A549 (cell line): ENCODE results near the gene CEP112. TPM values are rescaled to one million over a fixed set of nuclear protein-coding genes. Genes with fewer than 3 reads are reported as not detected.
A peak's percentile ranks its signal among the peaks of the same experiment; 100 is the strongest.

Experiments
- ATAC-seq, 2 experiments: fragments of 200-7000 bp in 1 of 2; fragments of >200 bp in 1 of 2; cut with Nextera tagmentation in 1 of 2; cut with Tn5 transposase in 1 of 2; 3 replicates each; pipeline versions ENCODE4 v1.8.0 to v1.9.1; 2018 to 2020; ENCODE audit warnings: mild to moderate bottlenecking in 1 of 2, moderate library complexity in 1 of 2
- CTCF ChIA-PET: fragments of 300-600 bp; sonication (Branson Sonifier 250); formaldehyde crosslinking; extraction: SDS; loops from one replicate; lab custom pipeline; 2021; ENCODE audit warnings: antibody characterized with exemption, inconsistent platforms; lab: Yijun Ruan, JAX
- POLR2A ChIA-PET: fragments of 350-600 bp; formaldehyde crosslinking; extraction: SDS; loops from one replicate; lab custom pipeline; 2021; ENCODE audit warnings: antibody characterized with exemption, inconsistent platforms; lab: Yijun Ruan, JAX
- DNase-seq, 2 experiments: peaks; one replicate each; pipeline versions ENCODE4 v3.0.0 to v3.0.0-alpha.2; 2011 to 2016; ENCODE audit warnings: low read depth in 1 of 2, low spot score in 1 of 2
- FAIRE-seq: peaks from 2 replicates; lab custom pipeline; 2011; peaks lifted over from hg19 to GRCh38; lab: Jason Lieb, UNC
- H3K27ac ChIP-seq, 2 experiments: fragments of >200 bp; sonication (Bioruptor Twin); formaldehyde crosslinking; 3 replicates each; pipeline ENCODE4 v1.5.1; 2016 to 2017
- H3K4me1 ChIP-seq: fragments of >200 bp; sonication (Bioruptor Twin); formaldehyde crosslinking; 3 replicates; pipeline ENCODE4 v1.6.1; 2016
- H3K4me2 ChIP-seq: fragments of >200 bp; sonication (Bioruptor Twin); formaldehyde crosslinking; 3 replicates; pipeline ENCODE4 v1.6.1; 2016
- H3K4me3 ChIP-seq: fragments of >200 bp; sonication (Bioruptor Twin); formaldehyde crosslinking; 3 replicates; pipeline ENCODE4 v1.5.1; 2016
- H3K9me3 ChIP-seq: fragments of >200 bp; sonication (Bioruptor Twin); formaldehyde crosslinking; 3 replicates; pipeline ENCODE4 v1.6.1; 2016
- BHLHE40 ChIP-seq: IDR thresholded peaks from 2 replicates; pipeline ENCODE4 v1.6.1; 2012; ENCODE audit warnings: low read depth, low read length, inconsistent platforms
- CEBPB ChIP-seq, 2 experiments: fragments of >200 bp in 1 of 2; sonication (Bioruptor Twin) in 1 of 2; formaldehyde crosslinking in 1 of 2; IDR thresholded peaks; 2 replicates each; pipeline ENCODE4 v1.6.1; 2012 to 2016
- EHMT2 ChIP-seq: fragments of 200-600 bp; sonication (generic); IDR thresholded peaks from 2 replicates; pipeline ENCODE4 v1.6.1; 2016; ENCODE audit warnings: antibody characterized with exemption, low read depth, mild to moderate bottlenecking, moderate library complexity
- FOSB ChIP-seq: fragments of 250-450 bp; sonication (Bioruptor Pico); IDR thresholded peaks from 2 replicates; pipeline ENCODE4 v1.5.0; 2020; ENCODE audit warnings: mild to moderate bottlenecking, moderate library complexity
- GATA3 ChIP-seq: IDR thresholded peaks from 2 replicates; pipeline ENCODE4 v1.6.1; 2012; ENCODE audit warnings: borderline replicate concordance
- HEYL ChIP-seq: fragments of 250-450 bp; sonication (Bioruptor Pico); IDR thresholded peaks from 2 replicates; pipeline ENCODE4 v1.8.0; 2021; ENCODE audit warnings: mild to moderate bottlenecking, moderate library complexity
- HOXA7 ChIP-seq: fragments of 250-450 bp; sonication (Bioruptor Pico); IDR thresholded peaks from 2 replicates; pipeline ENCODE4 v1.5.0; 2020; ENCODE audit warnings: mild to moderate bottlenecking, moderate library complexity
- HOXB13 ChIP-seq: fragments of 250-450 bp; sonication (Bioruptor Pico); IDR thresholded peaks from 2 replicates; pipeline ENCODE4 v1.5.0; 2020; ENCODE audit warnings: low read depth, mild to moderate bottlenecking, moderate library complexity
- HOXB5 ChIP-seq: fragments of 250-450 bp; sonication (Bioruptor Pico); IDR thresholded peaks from 2 replicates; pipeline ENCODE4 v1.5.0; 2020; ENCODE audit warnings: mild to moderate bottlenecking, moderate library complexity
- JUN ChIP-seq, 2 experiments: fragments of >200 bp; sonication (Bioruptor Twin); formaldehyde crosslinking; IDR thresholded peaks; 2 replicates in 1 of 2; 3 replicates in 1 of 2; pipeline ENCODE4 v1.6.1; 2016 to 2017
- MAFK ChIP-seq: fragments of 450-650 bp; IDR thresholded peaks from 2 replicates; pipeline ENCODE4 v1.6.1; 2014; ENCODE audit not compliant: partially characterized antibody
- MYC ChIP-seq: IDR thresholded peaks from 2 replicates; pipeline ENCODE4 v1.6.1; 2012; ENCODE audit warnings: mild to moderate bottlenecking, inconsistent platforms, low read length, improper control_type of control experiment, borderline replicate concordance
- NPAS2 ChIP-seq: fragments of 250-450 bp; sonication (Bioruptor Pico); IDR thresholded peaks from 2 replicates; pipeline ENCODE4 v1.8.0; 2022; ENCODE audit warnings: mild to moderate bottlenecking, moderate library complexity, borderline replicate concordance
- PHF8 ChIP-seq: fragments of 200-600 bp; sonication (generic); IDR thresholded peaks from 2 replicates; pipeline ENCODE4 v1.6.1; 2016; ENCODE audit warnings: low read depth, mild to moderate bottlenecking, antibody characterized with exemption, moderate library complexity, borderline replicate concordance
- RNF2 ChIP-seq: fragments of 200-600 bp; sonication (generic); IDR thresholded peaks from 2 replicates; pipeline ENCODE4 v1.6.1; 2016; ENCODE audit warnings: low read depth, mild to moderate bottlenecking, antibody characterized with exemption, moderate library complexity, borderline replicate concordance
- SREBF2 ChIP-seq: fragments of 450-650 bp; IDR thresholded peaks from 2 replicates; pipeline ENCODE4 v1.6.1; 2014; ENCODE audit warnings: mild to moderate bottlenecking, moderate library complexity
- TFCP2L1 ChIP-seq: fragments of 250-450 bp; sonication (Bioruptor Pico); IDR thresholded peaks from 2 replicates; pipeline ENCODE4 v1.5.0; 2021; ENCODE audit warnings: mild to moderate bottlenecking
- WGBS: methylation state at CpG from one replicate; pipeline ENCODE4 v1.1.6; 2017; ENCODE audit errors: missing lambda C conversion rate; 5-methylcytosine and 5-hydroxymethylcytosine counted together
- polyA plus RNA-seq, 4 experiments: library from polyadenylated mRNA; depleted of rRNA in 3 of 4; stranded (reverse); fragments of >200 nt; fragmentation: RNase III in 1 of 4; extraction: RNeasy Plus Mini Kit Qiagen cat#74134 plus additional on column Dnase treatment in 1 of 4; gene quantifications; 2 replicates in 3 of 4; 3 replicates in 1 of 4; pipeline ENCODE4 v1.2.3, GENCODE V29; 2011 to 2017
- TF ChIP-seq, protein P1 (sequence below): fragments of 250-450 bp; sonication (Bioruptor Pico); IDR thresholded peaks from 2 replicates; pipeline ENCODE4 v1.5.0; 2021; ENCODE audit warnings: mild to moderate bottlenecking, moderate library complexity, borderline replicate concordance
- TF ChIP-seq, protein P2 (sequence below): fragments of 150-350 bp; IDR thresholded peaks from 2 replicates; pipeline ENCODE4 v1.6.1; 2014; ENCODE audit warnings: low read depth, mild to moderate bottlenecking, low read length

The CEP112 gene
- polyA plus RNA-seq, 2 of the 4 experiments (the other 2 are of a cell fraction), result 9.6 to 15.2 TPM

DNA sequence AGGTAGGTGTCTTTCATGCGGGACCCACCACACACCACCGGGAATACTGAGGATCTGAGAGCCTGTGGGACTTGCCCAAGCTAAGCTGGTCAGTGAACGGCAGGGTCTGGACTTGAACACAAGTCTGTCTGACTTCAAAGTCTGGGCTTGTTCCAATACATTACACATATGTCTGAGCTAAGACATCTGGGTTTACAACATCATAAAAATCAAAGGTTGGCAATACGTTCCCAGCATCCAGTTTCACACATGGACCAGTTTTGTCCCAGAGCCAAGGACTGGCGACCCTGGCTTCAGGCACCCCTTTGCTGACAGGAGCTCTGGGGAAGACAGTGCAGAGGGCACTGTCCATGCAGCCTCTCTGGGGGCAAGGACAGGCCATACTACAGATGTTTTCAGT lies 602.6 kb downstream of the CEP112 start:
- TF ChIP-seq HOXA7 (CRISPR knock-in tag) (no peak), HEYL (CRISPR knock-in tag) (no peak), BHLHE40 (no peak), CEBPB (IDR thresholded peaks at IDR 0.05) (no peak), FOSB (CRISPR knock-in tag) (no peak)
- TF ChIP-seq, protein P1, sequence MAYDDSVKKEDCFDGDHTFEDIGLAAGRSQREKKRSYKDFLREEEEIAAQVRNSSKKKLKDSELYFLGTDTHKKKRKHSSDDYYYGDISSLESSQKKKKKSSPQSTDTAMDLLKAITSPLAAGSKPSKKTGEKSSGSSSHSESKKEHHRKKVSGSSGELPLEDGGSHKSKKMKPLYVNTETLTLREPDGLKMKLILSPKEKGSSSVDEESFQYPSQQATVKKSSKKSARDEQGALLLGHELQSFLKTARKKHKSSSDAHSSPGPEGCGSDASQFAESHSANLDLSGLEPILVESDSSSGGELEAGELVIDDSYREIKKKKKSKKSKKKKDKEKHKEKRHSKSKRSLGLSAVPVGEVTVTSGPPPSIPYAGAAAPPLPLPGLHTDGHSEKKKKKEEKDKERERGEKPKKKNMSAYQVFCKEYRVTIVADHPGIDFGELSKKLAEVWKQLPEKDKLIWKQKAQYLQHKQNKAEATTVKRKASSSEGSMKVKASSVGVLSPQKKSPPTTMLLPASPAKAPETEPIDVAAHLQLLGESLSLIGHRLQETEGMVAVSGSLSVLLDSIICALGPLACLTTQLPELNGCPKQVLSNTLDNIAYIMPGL (CRISPR knock-in tag), result no peak
- Histone ChIP-seq H3K4me3 (no peak overlapping the region), H3K4me1 (peaks cover 29% of the 10 kb centered on the region), H3K9me3 (no peaks in the 10 kb centered on the region), H3K4me2 (no peak overlapping the region), H3K27ac (peak overlapping the region in 1 of 2 experiments; percentile 43; a peak in 1 of 6 replicates)
- POLR2A ChIA-PET, result no interaction called here
- DNase-seq (no peak), ATAC-seq (no peak), FAIRE-seq (no peak)
- CTCF ChIA-PET, result interaction anchor here (2.4 kb wide), 1 partner anchor 33 kb away, joined by 7 read pairs; no protein-coding TSS in a partner anchor
- 89% methylated on average over 5 of the region's 5 CpGs for WGBS

- Histone ChIP-seq H3K4me3 (no peak overlapping the region), H3K4me2 (peak overlapping the region; percentile 36), H3K4me1 (peaks cover 35% of the 10 kb centered on the region), H3K27ac (peak overlapping the region in 1 of 2 experiments; percentile 43; a peak in 3 of 6 replicates), H3K9me3 (no peaks in the 10 kb centered on the region)
- no peak for TF ChIP-seq NPAS2 (CRISPR knock-in tag)
- 0 out of 2 replicates have a peak, but pooled peaks have one; percentile 21 for TF ChIP-seq HOXB5
- TF ChIP-seq, protein P2, sequence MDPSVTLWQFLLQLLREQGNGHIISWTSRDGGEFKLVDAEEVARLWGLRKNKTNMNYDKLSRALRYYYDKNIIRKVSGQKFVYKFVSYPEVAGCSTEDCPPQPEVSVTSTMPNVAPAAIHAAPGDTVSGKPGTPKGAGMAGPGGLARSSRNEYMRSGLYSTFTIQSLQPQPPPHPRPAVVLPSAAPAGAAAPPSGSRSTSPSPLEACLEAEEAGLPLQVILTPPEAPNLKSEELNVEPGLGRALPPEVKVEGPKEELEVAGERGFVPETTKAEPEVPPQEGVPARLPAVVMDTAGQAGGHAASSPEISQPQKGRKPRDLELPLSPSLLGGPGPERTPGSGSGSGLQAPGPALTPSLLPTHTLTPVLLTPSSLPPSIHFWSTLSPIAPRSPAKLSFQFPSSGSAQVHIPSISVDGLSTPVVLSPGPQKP, result no peak
- no peak for TF ChIP-seq EHMT2
- TF ChIP-seq GATA3, result peak; percentile 58; the same call in 1 of the 2 replicates
- peak; percentile 35 for TF ChIP-seq MAFK
- TF ChIP-seq TFCP2L1 (CRISPR knock-in tag), result no peak
- TF ChIP-seq SREBF2, result no peak
- POLR2A ChIA-PET, result no interaction called here
- WGBS, result 61% methylated on average over 9 of the region's 9 CpGs
- CTCF ChIA-PET, result interaction anchor here (0.7 to 2.4 kb wide), 8 partner anchors 10 to 65 kb away, joined by 3 to 11 read pairs (median 4); no protein-coding TSS in a partner anchor
- peak; percentile 57 to 70 for DNase-seq
- peak; percentile 64 to 65; a peak in 5 of 6 replicates for ATAC-seq
- peak; percentile 59 for FAIRE-seq
Observed at GRCh38 chr17:65588181-65588808, 603.6 kb downstream of the CEP112 start.

GRCh38 chr17:65587534-65588180 lies 604.3 kb downstream of the CEP112 start:
- H3K9me3 ChIP-seq, result no peaks in the 10 kb centered on the region
- ATAC-seq (no peak; a peak in 1 of 6 replicates), FAIRE-seq (no peak), DNase-seq (no peak)
- H3K4me3 ChIP-seq, result no peak overlapping the region
- peak overlapping the region; percentile 36; the same call in 2 of the 3 replicates for H3K4me2 ChIP-seq
- ChIA-PET POLR2A (no interaction called here), CTCF (interaction anchor here (0.6 to 2.4 kb wide), 10 partner anchors 9 to 293 kb away, joined by 3 to 11 read pairs (median 3); no protein-coding TSS in a partner anchor)
- no peak for TF ChIP-seq PHF8
- no peak for TF ChIP-seq HOXB5
- TF ChIP-seq MYC, result no peak
- no peak for TF ChIP-seq HOXB13 (CRISPR knock-in tag)
- TF ChIP-seq, protein P2, result no peak
- no peak for TF ChIP-seq JUN (IDR thresholded peaks at IDR 0.05)
- no peak for TF ChIP-seq RNF2
- peak overlapping the region in 1 of 2 experiments; percentile 39; a peak in 3 of 6 replicates for H3K27ac ChIP-seq
- WGBS, result 75% methylated on average over 9 of the region's 10 CpGs
- peaks cover 35% of the 10 kb centered on the region for H3K4me1 ChIP-seq
